Natural killer cell (primary cell): ENCODE data around the gene THAP7. TPM values are rescaled to one million over a fixed set of nuclear protein-coding genes. Genes with fewer than 3 reads are reported as not detected.
A peak's percentile ranks its signal among the peaks of the same experiment; 100 is the strongest.

ENCODE experiments used
- ATAC-seq, 3 donors: fragments of 150-1000 bp in 2 of 3; fragments of 200-7000 bp in 1 of 3; cut with Tn5 transposase; 1 replicate in 1 of 3; 2 replicates in 2 of 3; pipeline ENCODE4 v1.10.0; 2021; ENCODE audit warnings: mild to moderate bottlenecking in 2 of 3, moderate library complexity in 2 of 3
- DNase-seq, 2 donors: peaks; one replicate each; pipeline versions ENCODE4 v3.0.0 to v3.0.0-alpha.2; 2013 to 2021; ENCODE audit warnings: mixed read lengths in 1 of 2
- H3K27ac ChIP-seq: one replicate; pipeline ENCODE4 v1.5.1; 2013; ENCODE audit warnings: mild to moderate bottlenecking, low read length
- H3K27me3 ChIP-seq: one replicate; pipeline ENCODE4 v1.6.1; 2013; ENCODE audit warnings: low read length; ENCODE audit not compliant: control insufficient read depth, insufficient read depth
- H3K36me3 ChIP-seq: one replicate; pipeline ENCODE4 v1.6.1; 2013; ENCODE audit warnings: low read length; ENCODE audit not compliant: control insufficient read depth, insufficient read depth
- H3K4me1 ChIP-seq: one replicate; pipeline ENCODE4 v1.6.1; 2013; ENCODE audit warnings: low read length; ENCODE audit not compliant: control insufficient read depth, insufficient read depth
- H3K4me3 ChIP-seq: one replicate; pipeline ENCODE4 v1.5.1; 2013; ENCODE audit warnings: low read length
- H3K9me3 ChIP-seq: one replicate; pipeline ENCODE4 v1.6.1; 2013; ENCODE audit warnings: low read length; ENCODE audit not compliant: control insufficient read depth, insufficient read depth
- H3K27ac Mint-ChIP-seq, 2 donors: one replicate each; pipeline ENCODE4 v1.8.0; 2022; ENCODE audit warnings: mild to moderate bottlenecking in 2 of 2, mixed read lengths in 2 of 2, moderate library complexity in 1 of 2
- H3K27me3 Mint-ChIP-seq, 2 donors: one replicate each; pipeline ENCODE4 v1.8.0; 2022; ENCODE audit warnings: low read depth in 2 of 2, mixed read lengths in 2 of 2
- H3K36me3 Mint-ChIP-seq: one replicate; pipeline ENCODE4 v1.8.0; 2022; ENCODE audit warnings: mixed read lengths
- H3K4me1 Mint-ChIP-seq, 2 donors: one replicate each; pipeline ENCODE4 v1.8.0; 2022; ENCODE audit warnings: mixed read lengths in 2 of 2
- H3K4me3 Mint-ChIP-seq: one replicate; pipeline ENCODE4 v1.8.0; 2022; ENCODE audit warnings: mild to moderate bottlenecking, moderate library complexity, mixed read lengths
- H3K9me3 Mint-ChIP-seq, 2 donors: one replicate each; pipeline ENCODE4 v1.8.0; 2022; ENCODE audit warnings: mixed read lengths in 2 of 2
- CTCF ChIP-seq: fragments of 200-600 bp; IDR thresholded peaks from one replicate; pipeline ENCODE4 v1.8.0; 2022; ENCODE audit warnings: antibody characterized with exemption
- WGBS: methylation state at CpG from one replicate; pipeline ENCODE4 v1.1.7; 2013; ENCODE audit warnings: missing lambda C conversion rate; ENCODE audit not compliant: insufficient coverage; 5-methylcytosine and 5-hydroxymethylcytosine counted together
- intact Hi-C: fragments of 100-400 bp; cut with micrococcal nuclease; formaldehyde crosslinking; loops from one replicate; pipeline ENCODE4 v1.14.2; 2022
- total RNA-seq, 4 donors: library from RNA; stranded (reverse); fragments of 120-200 nt in 1 of 4; gene quantifications; one replicate each; pipeline versions ENCODE4 v1.2.3 to v1.2.4, GENCODE V29; 2013 to 2022

Gene THAP7
- total RNA-seq, 3 donors from 2014 or later (not counting 1 experiment from before 2014, with no cell fraction given): 24.1 to 40.0 (median 26.8) TPM

DNA sequence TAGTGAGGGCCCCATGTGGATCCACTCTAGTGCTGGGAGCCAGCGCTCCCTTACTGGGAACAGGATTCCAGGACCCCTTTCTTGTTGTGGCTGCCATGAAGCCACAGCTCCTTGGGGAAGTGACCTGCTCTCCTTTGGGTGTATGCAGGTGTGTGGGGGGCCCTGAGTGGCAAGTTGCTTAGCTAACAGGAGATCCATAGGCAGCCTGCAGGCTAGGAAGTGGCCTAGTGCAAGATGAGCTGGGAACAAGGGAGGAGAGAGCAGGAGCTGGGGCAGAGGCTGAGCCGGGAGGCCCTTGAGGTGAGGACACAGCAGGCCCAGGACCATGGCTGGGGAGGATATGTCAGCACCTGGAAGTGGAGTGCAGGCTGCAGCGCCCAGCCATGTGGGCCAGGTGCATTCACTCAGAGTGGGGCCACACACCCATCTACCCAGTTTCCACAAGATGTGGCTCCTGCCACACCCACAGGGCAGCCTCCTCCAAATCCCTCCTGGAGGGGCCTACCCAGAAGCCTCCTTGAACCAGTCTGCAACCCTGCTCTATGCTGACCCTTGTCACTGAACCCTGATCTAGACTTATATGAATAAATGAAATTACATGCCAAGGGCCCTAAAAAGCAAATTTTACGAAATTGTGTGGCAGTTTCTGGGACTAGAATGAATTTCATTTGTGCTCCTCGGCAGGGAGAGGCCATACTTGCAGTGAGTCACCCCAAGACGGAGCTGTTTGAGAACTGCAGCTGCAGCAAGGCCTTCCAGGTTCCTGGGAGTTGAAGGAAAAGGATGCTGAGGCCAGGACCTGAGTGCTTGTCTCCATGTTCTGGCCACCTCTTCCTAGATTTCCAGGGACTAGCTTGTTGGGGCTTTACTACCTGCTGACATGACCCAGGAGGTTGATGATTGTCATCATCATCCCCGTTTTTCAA is 3.2 kb downstream of the THAP7 start:
- WGBS: 75% methylated on average over 7 of the region's 7 CpGs
- no peaks in the 10 kb centered on the region for H3K9me3 Mint-ChIP-seq
- Histone ChIP-seq H3K36me3 (peaks cover 25% of the 10 kb centered on the region), H3K9me3 (no peaks in the 10 kb centered on the region), H3K27me3 (no peaks in the 10 kb centered on the region), H3K4me1 (peaks cover 33% of the 10 kb centered on the region), H3K4me3 (no peak overlapping the region), H3K27ac (no peak overlapping the region)
- ATAC-seq: no peak
- peak overlapping the region; percentile 23 to 75 for H3K27ac Mint-ChIP-seq
- intact Hi-C loops: no loop called here
- H3K4me1 Mint-ChIP-seq: peaks cover 26 to 33% of the 10 kb centered on the region in 2 donors
- no peaks in the 10 kb centered on the region for H3K27me3 Mint-ChIP-seq
- no peaks in the 10 kb centered on the region for H3K36me3 Mint-ChIP-seq
- H3K4me3 Mint-ChIP-seq: peak overlapping the region; percentile 37
- no peak for DNase-seq
- no peak for TF ChIP-seq CTCF

DNA sequence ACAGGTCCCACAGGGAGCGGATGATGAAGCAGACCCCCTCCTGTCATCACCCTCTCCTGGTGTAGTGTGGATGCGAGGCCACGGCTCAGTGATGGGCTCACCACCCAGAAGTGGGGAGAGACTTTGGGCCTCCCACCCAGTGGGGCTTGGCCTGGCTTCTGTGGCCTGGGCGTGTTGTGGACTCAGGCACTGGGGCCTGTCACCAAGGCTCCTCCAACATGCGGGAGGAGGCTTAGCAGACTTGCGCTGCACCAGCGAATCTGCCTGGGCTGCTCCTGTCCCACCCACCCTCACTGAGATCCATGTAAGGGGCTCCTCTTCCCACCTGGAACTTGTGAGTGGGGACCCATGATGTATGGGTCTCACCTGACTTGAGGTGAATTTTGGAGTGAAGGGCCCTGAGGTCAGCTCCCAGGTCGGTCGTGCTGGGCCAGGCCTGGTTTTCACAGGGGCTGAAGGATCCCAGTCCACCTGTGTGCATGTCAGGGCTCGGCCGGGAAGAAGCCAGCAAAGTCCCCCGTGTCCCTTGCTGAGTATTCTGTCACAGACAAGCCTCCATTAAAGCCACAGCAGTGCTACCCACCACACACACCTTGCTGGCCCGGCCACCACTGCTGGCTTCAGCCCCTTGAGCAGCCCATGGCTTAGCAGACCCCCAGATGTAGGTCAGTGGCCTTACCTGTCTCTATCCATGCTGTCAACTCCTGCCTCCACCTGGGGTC is 4.2 kb downstream of the THAP7 start:
- no peaks in the 10 kb centered on the region for H3K27me3 Mint-ChIP-seq
- no peak for TF ChIP-seq CTCF
- Histone ChIP-seq H3K4me3 (no peak overlapping the region), H3K9me3 (no peaks in the 10 kb centered on the region), H3K36me3 (peaks cover 26% of the 10 kb centered on the region), H3K27ac (no peak overlapping the region), H3K4me1 (peaks cover 25% of the 10 kb centered on the region), H3K27me3 (no peaks in the 10 kb centered on the region)
- no peaks in the 10 kb centered on the region for H3K36me3 Mint-ChIP-seq
- DNase-seq: no peak
- no peak for ATAC-seq
- intact Hi-C loops: no loop called here
- H3K27ac Mint-ChIP-seq: peak overlapping the region in 1 of 2 donors; percentile 75
- 93% methylated on average over 13 of the region's 13 CpGs for WGBS
- no peak overlapping the region for H3K4me3 Mint-ChIP-seq
- H3K9me3 Mint-ChIP-seq: no peaks in the 10 kb centered on the region
- H3K4me1 Mint-ChIP-seq: peaks cover 18 to 25% of the 10 kb centered on the region in 2 donors

DNA sequence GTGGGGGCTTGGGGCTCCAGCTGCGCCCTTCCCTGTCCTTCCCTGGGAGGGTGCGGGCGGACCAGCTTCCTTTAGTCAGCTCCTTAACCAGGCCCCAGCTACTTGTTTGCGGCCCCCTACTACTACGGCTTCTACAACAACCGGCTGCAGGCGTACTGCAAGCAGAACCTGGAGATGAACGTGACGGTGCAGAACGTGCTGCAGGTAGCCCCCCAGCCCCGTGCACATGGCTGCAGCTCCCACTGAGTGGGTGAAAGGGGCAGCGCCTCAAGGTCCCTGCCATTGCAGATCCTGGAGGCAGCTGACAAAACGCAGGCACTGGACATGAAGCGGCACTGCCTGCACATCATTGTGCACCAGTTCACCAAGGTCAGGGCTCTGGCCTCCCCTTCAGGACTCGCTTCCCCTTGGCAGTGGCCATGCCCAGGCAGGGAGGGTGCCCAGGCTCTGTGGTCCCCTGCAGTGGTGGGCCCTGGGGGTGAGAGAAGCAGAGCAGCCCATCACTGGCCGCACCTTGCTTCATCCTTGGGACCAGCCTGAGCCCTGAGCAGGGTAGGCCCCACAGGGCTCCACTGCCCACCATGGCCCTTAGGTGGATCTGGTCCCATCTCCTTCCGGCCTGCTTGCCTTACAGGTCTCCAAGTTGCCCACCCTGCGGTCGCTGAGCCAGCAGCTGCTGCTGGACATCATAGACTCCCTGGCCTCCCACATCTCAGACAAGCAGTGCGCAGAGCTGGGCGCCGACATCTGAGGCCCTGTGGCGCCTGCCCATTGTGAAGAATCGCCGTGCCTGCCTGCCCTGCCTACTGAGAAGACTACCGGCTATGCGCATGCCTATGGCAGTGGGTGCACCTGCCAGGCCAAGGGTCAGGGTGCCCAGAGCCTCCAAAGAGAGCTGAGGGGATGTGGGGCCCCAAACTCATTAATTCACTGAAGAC is 5.1 kb downstream of the THAP7 start:
- Mint-ChIP-seq H3K4me1 (peaks cover 9 to 20% of the 10 kb centered on the region in 2 donors), H3K9me3 (no peaks in the 10 kb centered on the region), H3K36me3 (no peaks in the 10 kb centered on the region), H3K4me3 (no peak overlapping the region), H3K27me3 (no peaks in the 10 kb centered on the region), H3K27ac (no peak overlapping the region)
- WGBS: 96% methylated on average over 27 of the region's 27 CpGs
- Histone ChIP-seq H3K27me3 (no peaks in the 10 kb centered on the region), H3K4me3 (no peak overlapping the region), H3K9me3 (no peaks in the 10 kb centered on the region), H3K27ac (no peak overlapping the region), H3K36me3 (peaks cover 35% of the 10 kb centered on the region), H3K4me1 (peaks cover 23% of the 10 kb centered on the region)
- DNase-seq: no peak
- no peak for TF ChIP-seq CTCF
- no peak for ATAC-seq
- intact Hi-C loops: no loop called here
